ENCODE data around the gene TAOK2.

The TAOK2 gene

DNA sequence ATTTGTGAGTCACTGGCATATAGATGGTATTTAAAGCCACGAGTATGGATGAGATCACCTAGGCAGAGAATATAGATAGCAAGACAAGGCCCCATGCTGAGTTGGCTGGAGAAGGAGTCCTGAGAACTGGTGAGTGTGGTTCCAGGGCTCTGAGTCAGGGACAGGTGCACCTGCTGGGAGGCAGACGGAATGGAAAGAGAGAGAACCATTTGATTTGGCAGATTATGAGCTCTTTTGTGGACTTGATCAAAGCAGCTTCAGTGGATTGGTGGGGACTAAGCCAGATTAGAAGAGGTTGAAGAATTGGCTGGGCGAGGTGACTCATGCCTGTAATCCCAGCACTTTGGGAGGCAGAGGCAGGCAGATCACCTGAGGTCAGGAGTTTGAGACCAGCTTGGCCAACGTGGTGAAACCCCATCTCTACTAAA lies 45.1 kb downstream of the TAOK2 start:
- in situ Hi-C loops (cut with MboI; ENCODE audit: low sequenced_read_pairs): no loop called here

DNA sequence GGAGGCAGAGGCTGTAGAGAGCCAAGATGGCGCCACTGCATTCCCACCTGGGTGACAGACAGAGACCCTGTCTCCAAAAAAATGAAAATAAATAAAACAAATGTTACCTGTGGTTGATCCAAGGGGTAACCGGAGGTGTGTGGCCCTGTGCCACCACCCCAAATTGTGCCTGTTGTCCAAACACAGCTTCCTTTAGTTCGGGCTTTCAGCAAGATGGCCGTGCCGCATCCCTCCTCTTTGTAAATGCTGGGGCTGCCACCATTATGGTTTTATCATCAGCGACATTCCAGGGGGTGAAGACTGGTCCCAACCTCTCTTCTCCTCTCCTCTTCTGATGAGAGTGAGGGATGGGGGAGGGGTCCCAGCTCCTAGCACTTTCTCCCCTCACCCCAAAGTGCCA lies 49.2 kb downstream of the TAOK2 start, which contains the start of gene C16orf92:
Gene C16orf92 (plus strand): TSS at position 312 of the 400 bp plus-strand sequence. CDS start 143 bp downstream, outside the sequence.
- in situ Hi-C loops (cut with MboI; ENCODE audit: low sequenced_read_pairs): no loop called here

DNA sequence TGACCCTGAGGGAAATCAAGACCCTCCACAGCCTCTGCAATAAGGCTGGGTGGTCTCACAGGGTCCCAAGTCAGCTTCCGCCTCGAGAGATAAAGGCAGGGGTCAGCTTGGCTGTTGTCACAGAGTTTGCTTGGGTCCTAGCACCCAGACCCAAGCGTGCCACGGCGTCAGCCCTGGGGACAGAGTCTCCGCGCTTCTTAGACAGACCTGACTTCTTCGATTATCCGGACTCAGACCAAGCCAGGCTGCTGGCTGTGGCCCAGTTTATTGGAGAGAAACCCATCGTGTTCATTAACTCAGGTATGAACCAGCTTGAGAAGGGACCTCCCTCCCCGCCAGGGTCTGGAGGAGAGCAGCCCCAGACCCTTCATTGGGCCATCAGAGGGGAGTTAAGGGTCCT lies 49.9 kb downstream of the TAOK2 start:
- in situ Hi-C loops (cut with MboI; ENCODE audit: low sequenced_read_pairs): no loop called here

DNA sequence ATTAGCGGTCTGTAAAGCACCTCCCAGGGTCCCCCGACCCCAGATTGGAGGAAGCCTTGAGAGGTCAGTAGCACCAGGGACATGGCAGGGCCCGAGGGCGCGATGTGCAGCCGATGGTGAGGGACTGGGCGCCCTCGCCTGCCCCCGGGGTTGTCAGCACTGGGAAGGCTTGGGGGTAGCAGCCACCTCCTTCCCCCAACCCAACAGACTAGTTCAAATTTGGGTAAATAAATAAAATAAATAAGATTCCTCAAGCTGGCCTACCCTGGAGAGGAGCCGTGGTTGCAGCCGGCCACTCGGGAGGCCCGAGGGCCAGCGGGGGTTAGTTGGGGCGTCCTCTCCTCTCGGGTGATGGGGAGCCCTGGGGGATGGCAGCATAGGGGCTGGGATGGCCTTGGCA lies 50.8 kb downstream of the TAOK2 start:
- in situ Hi-C loops (cut with MboI; ENCODE audit: low sequenced_read_pairs): no loop called here

DNA sequence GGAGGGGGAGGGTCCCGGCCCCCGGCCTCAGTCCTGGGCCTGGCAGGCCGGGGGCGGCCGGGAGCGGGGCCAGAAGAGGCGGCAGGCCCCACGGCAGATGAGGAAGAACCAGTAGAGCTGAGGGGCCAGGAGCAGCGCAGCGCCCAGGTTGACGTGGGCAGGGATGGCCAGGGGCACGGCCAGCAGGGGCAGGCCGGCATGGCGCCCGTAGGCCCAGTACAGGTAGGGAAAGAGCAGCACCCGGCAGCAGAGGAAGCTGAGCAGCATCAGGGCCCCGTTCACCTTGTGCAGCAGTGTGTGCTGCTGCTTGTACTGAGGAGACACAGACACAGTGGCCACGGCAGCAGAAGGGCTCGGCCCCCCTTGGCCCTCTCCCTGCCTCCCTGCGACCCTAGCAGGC lies 51.5 kb downstream of the TAOK2 start:
- in situ Hi-C loops (cut with MboI; ENCODE audit: low sequenced_read_pairs): loop anchor here (25.0 kb wide), 1 partner anchor 338 kb away; the partner anchor contains the start of gene QPRT

GRCh38 chr16:30025574-30025973 lies 51.9 kb downstream of the TAOK2 start:
- in situ Hi-C loops (cut with MboI; ENCODE audit: low sequenced_read_pairs): loop anchor here (25.0 kb wide), 1 partner anchor 338 kb away; the partner anchor contains the start of gene QPRT

DNA sequence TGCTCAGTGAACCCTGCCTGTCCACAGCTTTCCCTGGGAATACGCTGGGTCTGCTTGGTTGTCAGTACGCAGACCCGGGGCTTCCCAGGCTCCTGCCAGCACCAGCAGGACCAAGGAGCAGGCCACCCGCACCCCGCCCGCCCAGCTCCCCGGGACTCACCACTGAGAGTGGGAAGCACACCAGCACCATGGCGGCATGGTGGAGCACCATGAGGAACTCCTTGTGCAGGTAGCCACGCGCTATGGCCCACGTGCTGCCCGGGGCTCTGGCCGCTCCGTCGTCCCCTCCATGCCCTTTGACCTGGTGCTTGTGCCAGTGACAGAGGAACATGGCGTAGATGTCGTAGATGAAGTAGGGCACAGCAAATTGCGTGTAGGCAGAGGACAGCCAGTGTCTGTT lies 52.8 kb downstream of the TAOK2 start:
- in situ Hi-C loops (cut with MboI; ENCODE audit: low sequenced_read_pairs): loop anchor here (25.0 kb wide), 1 partner anchor 339 kb away; the partner anchor contains the start of gene QPRT

- in situ Hi-C loops (cut with MboI; ENCODE audit: low sequenced_read_pairs): loop anchor here (25.0 kb wide), 1 partner anchor 341 kb away; the partner anchor contains the start of gene QPRT
These were observed 54.1 kb downstream of the TAOK2 start for GRCh38 chr16:30027588-30028437.

DNA sequence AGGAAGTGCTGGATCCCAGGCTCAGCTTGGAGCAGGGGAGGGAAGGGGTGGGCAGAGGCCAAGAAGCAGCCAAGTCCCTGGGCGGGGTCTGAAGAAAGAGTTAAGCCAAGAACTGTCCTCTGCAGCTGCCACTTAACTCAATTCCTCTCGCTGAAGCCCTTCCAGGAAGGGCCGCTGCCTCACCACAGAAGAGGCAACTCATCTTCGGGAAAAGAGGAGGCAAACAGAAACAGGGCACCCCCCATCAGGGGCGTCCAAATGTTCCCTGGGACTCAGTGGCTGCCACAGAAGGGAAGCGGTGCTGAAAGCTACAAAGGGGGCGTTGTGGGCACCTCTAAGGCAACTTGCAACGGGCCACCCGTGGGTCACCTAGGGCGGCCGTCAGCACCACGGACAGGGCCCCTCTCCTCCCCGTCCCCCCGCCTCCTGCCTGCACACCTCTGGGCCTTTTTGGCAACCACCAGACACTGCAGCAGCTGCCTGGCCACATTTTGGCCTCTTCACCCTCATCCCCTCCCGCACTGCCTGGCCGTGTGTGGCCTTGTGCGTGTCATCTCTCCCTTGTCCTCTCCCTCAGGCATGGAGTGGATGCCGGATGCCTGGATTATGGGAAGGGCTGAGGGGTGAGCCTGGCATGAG lies 54.9 kb downstream of the TAOK2 start:
- in situ Hi-C loops (cut with MboI; ENCODE audit: low sequenced_read_pairs): loop anchor here (25.0 kb wide), 1 partner anchor 341 kb away; the partner anchor contains the start of gene QPRT

DNA sequence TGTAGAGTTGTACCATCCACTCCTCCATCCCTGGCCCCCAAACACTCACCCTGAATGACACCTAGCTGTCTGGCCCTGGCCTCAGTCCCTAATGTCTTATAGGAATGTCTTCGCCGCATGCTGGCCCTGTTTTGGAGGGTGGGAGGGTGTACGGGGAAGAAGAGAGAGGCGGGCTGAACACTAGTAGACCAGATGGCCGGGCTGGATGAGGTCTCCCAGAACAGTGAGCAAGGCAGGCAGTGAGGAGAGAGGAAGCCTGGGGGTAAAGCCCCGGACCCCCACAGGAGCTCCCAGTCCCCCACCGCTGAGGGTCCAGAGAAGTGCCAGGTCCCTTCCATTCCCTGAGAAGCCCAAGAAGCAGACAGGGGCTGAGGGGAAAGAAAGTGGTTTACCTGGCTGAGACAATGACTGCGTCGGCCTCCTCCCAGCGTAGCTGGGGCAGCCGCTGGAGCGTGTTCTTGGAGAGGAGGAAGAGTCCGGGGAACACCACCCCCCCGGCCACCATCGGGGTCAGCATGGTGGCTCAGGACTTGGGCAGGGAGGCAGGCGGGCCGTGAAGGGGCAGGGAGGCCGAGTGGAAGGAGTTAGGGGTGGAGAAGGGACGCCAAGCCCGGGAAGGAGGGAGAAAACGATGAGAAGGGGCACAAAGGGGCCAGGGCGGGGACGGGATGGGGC lies 56.5 kb downstream of the TAOK2 start:
- in situ Hi-C loops (cut with MboI; ENCODE audit: low sequenced_read_pairs): loop anchor here (25.0 kb wide), 1 partner anchor 343 kb away; the partner anchor contains the start of gene QPRT

GRCh38 chr16:30030841-30031413 lies 57.3 kb downstream of the TAOK2 start, which contains the start of gene TLCD3B:
TSS of gene TLCD3B (minus strand) at chr16:30031271. CDS start at chr16:30030527, 744 bp downstream.
- in situ Hi-C loops (cut with MboI; ENCODE audit: low sequenced_read_pairs): loop anchor here (25.0 kb wide), 1 partner anchor 344 kb away; the partner anchor contains the start of gene QPRT

DNA sequence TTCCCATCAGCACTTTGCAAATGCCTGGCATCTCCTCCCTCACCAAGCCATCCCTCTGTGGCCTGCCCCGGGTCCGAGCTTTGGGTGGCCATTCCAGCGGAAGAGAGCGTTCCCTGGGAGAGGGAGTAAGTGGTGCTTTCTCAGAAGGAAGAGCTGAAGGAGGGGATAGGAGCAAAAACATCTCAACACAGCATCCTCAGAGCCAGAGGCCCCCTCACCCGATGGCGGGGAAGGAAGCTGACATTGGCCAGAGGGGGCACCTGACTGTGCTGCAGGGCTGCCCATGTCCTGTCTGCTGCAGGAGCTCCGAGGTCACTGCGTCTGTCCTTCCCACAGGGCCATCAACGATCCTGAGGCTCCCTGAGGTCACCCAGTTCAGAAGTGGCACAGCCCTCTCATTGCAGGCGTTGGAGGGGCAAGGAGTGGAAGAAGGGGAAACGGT lies 57.8 kb downstream of the TAOK2 start:
- in situ Hi-C loops (cut with MboI; ENCODE audit: low sequenced_read_pairs): loop anchor here (25.0 kb wide), 1 partner anchor 344 kb away; the partner anchor contains the start of gene QPRT

GRCh38 chr16:30032083-30032819 lies 58.6 kb downstream of the TAOK2 start:
- in situ Hi-C loops (cut with MboI; ENCODE audit: low sequenced_read_pairs): loop anchor here (25.0 kb wide), 1 partner anchor 345 kb away; the partner anchor contains the start of gene QPRT

DNA sequence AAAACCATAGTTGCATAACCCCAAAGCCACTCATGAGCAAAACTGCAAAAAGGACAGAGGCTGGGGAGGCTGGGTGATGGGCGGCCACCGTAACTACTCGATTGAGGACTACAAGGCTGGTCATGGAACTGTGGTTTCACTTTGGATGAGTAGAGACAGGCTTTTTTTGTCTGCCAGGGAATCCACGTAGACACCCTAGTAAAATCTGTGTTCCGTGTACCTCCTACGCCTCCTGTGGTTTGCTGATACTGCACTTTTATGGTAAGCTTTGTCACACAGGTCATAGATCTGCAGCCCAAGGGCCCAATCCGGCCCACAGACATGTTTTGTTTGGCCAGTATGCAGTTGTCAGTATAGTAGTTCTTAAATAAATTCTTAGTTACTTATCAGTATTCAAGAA lies 59.6 kb downstream of the TAOK2 start:
- in situ Hi-C loops (cut with MboI; ENCODE audit: low sequenced_read_pairs): loop anchor here (25.0 kb wide), 1 partner anchor 346 kb away; the partner anchor contains the start of gene QPRT

- in situ Hi-C loops (cut with MboI; ENCODE audit: low sequenced_read_pairs): loop anchor here (25.0 kb wide), 1 partner anchor 353 kb away; the partner anchor contains the start of gene QPRT
These were observed 66.6 kb downstream of the TAOK2 start for GRCh38 chr16:30040221-30040620.

DNA sequence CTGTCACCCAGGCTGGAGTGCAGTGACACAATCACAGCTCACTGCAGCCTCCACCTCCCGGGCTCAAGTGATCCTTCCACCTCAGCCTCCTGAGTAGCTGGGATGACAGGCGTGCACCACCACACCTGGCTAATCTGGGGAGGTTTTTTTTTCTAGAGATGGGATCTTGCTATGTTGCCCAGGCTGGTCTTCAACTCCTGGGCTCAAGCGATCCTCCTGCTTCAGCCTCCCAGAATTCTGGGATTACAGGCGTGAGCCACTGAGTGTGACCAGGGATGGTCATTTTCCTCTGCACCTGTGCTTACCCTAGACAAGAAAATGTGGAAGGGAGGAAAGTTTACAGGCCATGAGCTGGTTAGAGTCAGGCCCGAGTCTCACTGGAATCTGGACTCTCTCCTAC lies 67.0 kb downstream of the TAOK2 start:
- in situ Hi-C loops (cut with MboI; ENCODE audit: low sequenced_read_pairs): loop anchor here (25.0 kb wide), 1 partner anchor 353 kb away; the partner anchor contains the start of gene QPRT

DNA sequence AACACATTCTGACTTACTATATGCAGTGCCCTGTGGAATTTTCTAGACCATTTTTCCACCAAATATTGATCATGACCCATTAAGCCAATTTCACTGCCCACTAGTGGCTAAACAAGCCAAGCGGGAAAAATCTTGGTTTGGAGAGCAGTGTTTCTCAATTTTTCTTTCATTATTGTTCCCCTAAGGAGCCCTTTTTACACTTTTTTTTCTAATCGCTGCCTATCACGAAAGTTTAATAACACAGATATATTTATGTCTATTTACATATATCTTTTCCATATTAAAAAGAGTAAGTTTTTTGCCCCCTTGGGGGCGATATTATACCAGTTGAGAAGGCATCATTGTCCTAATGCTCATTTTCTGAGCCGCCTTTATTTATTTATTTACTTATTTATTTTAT lies 68.2 kb downstream of the TAOK2 start:
- in situ Hi-C loops (cut with MboI; ENCODE audit: low sequenced_read_pairs): loop anchor here (25.0 kb wide), 1 partner anchor 355 kb away; the partner anchor contains the start of gene QPRT

Measured in HL-60/S4 treated with phorbol 12-myristate 13-acetate at 8.2 ng/mL for 4 days and 3 days (cell line).